Tibial artery (tissue), 4 donors: ENCODE results near the gene SNTG2.

Source experiments
- DNase-seq, 2 donors: peaks; one replicate each; pipeline ENCODE4 v3.0.0-alpha.2; 2019
- H3K27ac ChIP-seq, 2 donors: fragments of 200-600 bp; sonication (generic) in 1 of 2; 1 replicate in 1 of 2; 2 replicates in 1 of 2; pipeline ENCODE4 v1.5.1; 2018 to 2019; ENCODE audit warnings: mild to moderate bottlenecking in 1 of 2
- H3K27me3 ChIP-seq, 2 donors: fragments of 200-600 bp; sonication (generic) in 1 of 2; one replicate each; pipeline versions ENCODE4 v1.5.1 to v1.6.0; 2016 to 2019
- H3K36me3 ChIP-seq, 3 donors: fragments of 200-600 bp; sonication (generic) in 2 of 3; one replicate each; pipeline ENCODE4 v1.5.1; 2016 to 2019; ENCODE audit warnings: mild to moderate bottlenecking in 2 of 3
- H3K4me1 ChIP-seq, 4 donors: fragments of 200-600 bp; sonication (generic) in 2 of 4; 1 replicate in 3 of 4; 2 replicates in 1 of 4; pipeline ENCODE4 v1.5.1; 2016 to 2019
- H3K4me3 ChIP-seq, 2 donors: fragments of 200-600 bp; sonication (generic) in 1 of 2; 1 replicate in 1 of 2; 2 replicates in 1 of 2; pipeline ENCODE4 v1.5.1; 2018 to 2019; ENCODE audit warnings: mild to moderate bottlenecking in 2 of 2
- H3K9me3 ChIP-seq, 3 donors: fragments of 200-600 bp; sonication (generic) in 1 of 3; one replicate each; pipeline ENCODE4 v1.5.1; 2016 to 2019
- intact Hi-C: fragments of 100-400 bp; cut with DNase I; formaldehyde crosslinking; loops from one replicate; pipeline ENCODE4 v1.15.0; 2023; ENCODE audit warnings: low total_unique reads
- TF ChIP-seq, protein P1 (sequence below), 2 experiments: fragments of 200-600 bp in 1 of 2; fragments of 450-650 bp in 1 of 2; IDR thresholded peaks; one replicate each; pipeline ENCODE4 v1.5.1; 2017 to 2019; ENCODE audit warnings: antibody characterized with exemption in 2 of 2, mild to moderate bottlenecking in 1 of 2, moderate library complexity in 1 of 2

Gene SNTG2

GRCh38 chr2:1278125-1278524 lies 327.5 kb downstream of the SNTG2 start:
- TF ChIP-seq, protein P1, sequence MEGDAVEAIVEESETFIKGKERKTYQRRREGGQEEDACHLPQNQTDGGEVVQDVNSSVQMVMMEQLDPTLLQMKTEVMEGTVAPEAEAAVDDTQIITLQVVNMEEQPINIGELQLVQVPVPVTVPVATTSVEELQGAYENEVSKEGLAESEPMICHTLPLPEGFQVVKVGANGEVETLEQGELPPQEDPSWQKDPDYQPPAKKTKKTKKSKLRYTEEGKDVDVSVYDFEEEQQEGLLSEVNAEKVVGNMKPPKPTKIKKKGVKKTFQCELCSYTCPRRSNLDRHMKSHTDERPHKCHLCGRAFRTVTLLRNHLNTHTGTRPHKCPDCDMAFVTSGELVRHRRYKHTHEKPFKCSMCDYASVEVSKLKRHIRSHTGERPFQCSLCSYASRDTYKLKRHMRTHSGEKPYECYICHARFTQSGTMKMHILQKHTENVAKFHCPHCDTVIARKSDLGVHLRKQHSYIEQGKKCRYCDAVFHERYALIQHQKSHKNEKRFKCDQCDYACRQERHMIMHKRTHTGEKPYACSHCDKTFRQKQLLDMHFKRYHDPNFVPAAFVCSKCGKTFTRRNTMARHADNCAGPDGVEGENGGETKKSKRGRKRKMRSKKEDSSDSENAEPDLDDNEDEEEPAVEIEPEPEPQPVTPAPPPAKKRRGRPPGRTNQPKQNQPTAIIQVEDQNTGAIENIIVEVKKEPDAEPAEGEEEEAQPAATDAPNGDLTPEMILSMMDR (IDR thresholded peaks at IDR 0.05), result no peak
- Histone ChIP-seq H3K36me3 (no peaks in the 10 kb centered on the region), H3K27ac (no peak overlapping the region), H3K9me3 (peaks cover 0 to 7% (median 0%) of the 10 kb centered on the region in 3 donors), H3K27me3 (peaks cover 0 to 9% of the 10 kb centered on the region in 2 donors), H3K4me1 (no peaks in the 10 kb centered on the region), H3K4me3 (no peak overlapping the region)
- no peak for DNase-seq
- intact Hi-C loops, result no loop called here

DNA sequence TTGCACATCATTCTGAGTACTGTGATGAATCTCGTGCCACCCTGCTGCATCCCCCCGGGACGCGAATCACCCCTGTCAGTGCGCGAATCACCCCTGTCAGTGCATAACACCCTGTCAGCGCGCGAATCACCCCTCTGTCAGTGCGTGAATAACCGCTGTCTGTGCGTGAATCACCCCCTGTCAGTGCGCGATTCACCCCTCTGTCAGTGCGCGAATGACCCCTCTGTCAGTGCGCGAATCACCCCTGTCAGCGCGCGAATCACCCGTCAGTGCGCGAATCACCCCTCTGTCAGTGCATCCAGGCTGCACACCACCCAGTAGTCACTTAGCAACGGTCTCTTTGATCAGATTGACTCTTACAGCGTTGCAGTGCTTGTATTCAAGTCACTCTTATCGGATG lies 328.2 kb downstream of the SNTG2 start:
- Histone ChIP-seq H3K27me3 (peaks cover 0 to 12% of the 10 kb centered on the region in 2 donors), H3K36me3 (no peaks in the 10 kb centered on the region), H3K4me1 (no peaks in the 10 kb centered on the region), H3K27ac (no peak overlapping the region), H3K9me3 (peaks cover 0 to 7% (median 0%) of the 10 kb centered on the region in 3 donors), H3K4me3 (no peak overlapping the region)
- intact Hi-C loops, result no loop called here
- TF ChIP-seq, protein P1 (IDR thresholded peaks at IDR 0.05), result no peak
- no peak for DNase-seq

GRCh38 chr2:1282552-1282951 lies 331.9 kb downstream of the SNTG2 start:
- Histone ChIP-seq H3K27me3 (peaks cover 0 to 12% of the 10 kb centered on the region in 2 donors), H3K27ac (no peak overlapping the region), H3K36me3 (no peaks in the 10 kb centered on the region), H3K4me3 (no peak overlapping the region), H3K4me1 (no peaks in the 10 kb centered on the region), H3K9me3 (no peaks in the 10 kb centered on the region)
- no peak for DNase-seq
- TF ChIP-seq, protein P1 (IDR thresholded peaks at IDR 0.05), result no peak
- intact Hi-C loops, result no loop called here

- peaks cover 0 to 12% of the 10 kb centered on the region in 2 donors for H3K27me3 ChIP-seq
- TF ChIP-seq, protein P1 (IDR thresholded peaks at IDR 0.05), result no peak
- no peaks in the 10 kb centered on the region for H3K36me3 ChIP-seq
- intact Hi-C loops, result no loop called here
- H3K27ac ChIP-seq, result no peak overlapping the region
- H3K4me3 ChIP-seq, result no peak overlapping the region
- H3K4me1 ChIP-seq, result no peaks in the 10 kb centered on the region
- no peaks in the 10 kb centered on the region for H3K9me3 ChIP-seq
- DNase-seq, result no peak
Observed at GRCh38 chr2:1283020-1283801, 332.6 kb downstream of the SNTG2 start.

DNA sequence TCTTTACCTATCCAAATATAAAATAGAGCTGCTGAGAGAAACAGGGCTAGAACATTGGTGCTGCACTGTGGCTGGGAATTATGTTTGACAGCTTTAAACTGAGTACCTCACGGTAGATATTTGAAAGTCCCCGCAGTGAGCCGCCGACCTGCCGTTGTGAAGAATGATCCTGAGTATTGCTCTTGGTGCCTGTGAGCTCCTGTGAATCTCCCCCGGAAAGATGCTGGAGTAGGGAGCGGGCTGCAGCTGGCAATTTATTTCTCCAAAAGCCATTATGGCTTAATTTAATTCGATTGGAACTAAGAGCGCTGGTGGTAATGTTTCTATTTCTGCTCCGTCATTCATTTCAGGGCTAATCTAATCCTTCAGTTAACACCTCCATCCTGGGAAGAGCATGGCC lies 333.2 kb downstream of the SNTG2 start:
- intact Hi-C loops, result no loop called here
- peaks cover 0 to 12% of the 10 kb centered on the region in 2 donors for H3K27me3 ChIP-seq

More for the DNA sequence above, 333.2 kb downstream of the SNTG2 start:
- Histone ChIP-seq H3K4me1 (no peaks in the 10 kb centered on the region), H3K4me3 (no peak overlapping the region), H3K9me3 (no peaks in the 10 kb centered on the region), H3K36me3 (no peaks in the 10 kb centered on the region), H3K27ac (no peak overlapping the region)
- no peak for DNase-seq
- TF ChIP-seq, protein P1 (IDR thresholded peaks at IDR 0.05), result no peak
